Stimulated activated CD8-positive, alpha-beta memory T cell treated with anti-CD3 and anti-CD28 coated beads, Interleukin-4, amount 100 ng/mL, for 24 hours (primary cell): ENCODE data around the gene SDHAF3.
"Not testable (repeated sequence)": the region's sequence is repeated elsewhere in the genome, so short reads cannot be mapped to it uniquely, and the experiment has no call there.

Source experiments
- DNase-seq: peaks from one replicate; pipeline ENCODE4 v3.0.0-alpha.2; 2020; ENCODE audit warnings: low read depth

SDHAF3 gene

DNA sequence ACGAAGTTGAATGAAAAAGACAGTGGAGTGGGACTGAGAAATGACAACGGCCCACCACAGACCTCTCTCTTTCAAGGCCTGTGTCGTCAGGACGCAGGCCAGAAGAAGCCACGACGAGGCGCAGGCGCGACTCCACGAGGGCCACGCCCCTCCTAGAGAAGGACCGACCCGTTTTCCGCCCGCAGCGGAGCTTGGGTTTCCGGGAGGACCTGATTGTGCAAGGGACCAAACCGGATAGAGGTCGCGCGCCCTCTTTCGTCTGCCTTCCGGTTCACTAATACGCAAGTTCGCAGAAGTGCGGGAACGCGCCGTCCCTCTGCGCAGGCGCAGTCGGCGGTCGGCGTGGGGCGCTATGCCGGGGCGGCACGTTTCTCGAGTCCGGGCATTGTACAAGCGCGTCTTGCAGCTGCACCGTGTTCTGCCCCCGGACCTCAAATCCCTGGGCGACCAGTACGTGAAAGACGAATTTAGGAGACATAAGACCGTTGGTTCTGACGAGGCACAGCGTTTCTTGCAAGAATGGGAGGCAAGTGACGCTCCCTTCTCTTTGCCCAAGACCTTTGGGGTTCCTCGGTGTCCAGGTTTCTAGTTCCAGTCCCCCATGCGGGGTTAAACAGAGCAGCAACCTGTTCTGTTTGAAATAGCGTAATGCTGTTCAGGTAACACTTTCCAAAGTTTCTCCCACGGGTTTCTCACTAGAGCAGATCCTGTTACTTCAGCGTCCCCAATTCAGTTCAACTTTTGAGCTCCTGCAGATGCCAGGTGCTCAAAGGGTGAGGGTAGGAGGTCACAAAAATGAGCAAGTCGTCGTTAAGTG is at the start of gene SDHAF3:
TSS of gene SDHAF3 (plus strand) at position 327 of the 817 bp plus-strand sequence. CDS start at position 353, 26 bp downstream.
- peak; percentile 98 for DNase-seq

DNA sequence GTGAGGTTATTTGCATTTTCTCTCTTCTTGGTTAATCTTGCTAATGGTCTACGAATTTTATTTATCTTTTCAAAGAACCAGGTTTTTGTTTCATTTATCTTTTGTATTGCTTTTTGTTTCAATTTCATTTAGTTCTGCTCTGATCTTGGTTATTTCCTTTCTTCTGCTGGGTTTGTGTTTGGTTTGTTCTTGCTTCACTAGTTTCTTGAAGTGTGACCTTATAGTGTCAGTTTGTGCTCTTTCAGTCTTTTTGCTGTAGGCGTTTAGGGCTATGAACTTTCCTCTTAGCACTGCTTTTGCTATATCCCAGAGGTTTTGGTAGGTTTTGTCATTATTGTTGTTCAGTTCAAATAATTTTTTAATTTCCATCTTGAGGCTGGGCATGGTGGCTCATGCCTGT is 45.5 kb upstream of the SDHAF3 start:
- not testable (repeated sequence) for DNase-seq

DNA sequence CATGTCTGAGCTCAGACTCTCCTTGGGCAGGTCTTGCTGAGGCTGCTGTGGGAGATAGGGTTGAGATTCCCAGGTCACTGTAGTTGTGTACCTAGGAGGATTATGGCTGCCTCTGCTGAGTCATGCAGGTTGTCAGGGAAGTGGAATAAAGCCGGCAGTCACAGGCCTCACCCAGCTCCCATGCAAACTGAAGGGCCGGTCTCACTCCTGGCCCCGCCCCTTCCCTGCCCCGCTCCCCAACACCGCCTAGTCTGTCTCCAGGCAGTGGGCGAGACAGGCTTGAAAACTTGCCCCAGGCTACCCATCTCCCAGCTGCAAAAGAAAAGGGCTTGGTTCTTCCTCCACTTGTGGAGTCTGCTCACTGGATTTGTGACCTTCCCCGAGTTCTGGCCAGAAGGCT is 41.6 kb upstream of the SDHAF3 start:
- DNase-seq, result no peak

DNA sequence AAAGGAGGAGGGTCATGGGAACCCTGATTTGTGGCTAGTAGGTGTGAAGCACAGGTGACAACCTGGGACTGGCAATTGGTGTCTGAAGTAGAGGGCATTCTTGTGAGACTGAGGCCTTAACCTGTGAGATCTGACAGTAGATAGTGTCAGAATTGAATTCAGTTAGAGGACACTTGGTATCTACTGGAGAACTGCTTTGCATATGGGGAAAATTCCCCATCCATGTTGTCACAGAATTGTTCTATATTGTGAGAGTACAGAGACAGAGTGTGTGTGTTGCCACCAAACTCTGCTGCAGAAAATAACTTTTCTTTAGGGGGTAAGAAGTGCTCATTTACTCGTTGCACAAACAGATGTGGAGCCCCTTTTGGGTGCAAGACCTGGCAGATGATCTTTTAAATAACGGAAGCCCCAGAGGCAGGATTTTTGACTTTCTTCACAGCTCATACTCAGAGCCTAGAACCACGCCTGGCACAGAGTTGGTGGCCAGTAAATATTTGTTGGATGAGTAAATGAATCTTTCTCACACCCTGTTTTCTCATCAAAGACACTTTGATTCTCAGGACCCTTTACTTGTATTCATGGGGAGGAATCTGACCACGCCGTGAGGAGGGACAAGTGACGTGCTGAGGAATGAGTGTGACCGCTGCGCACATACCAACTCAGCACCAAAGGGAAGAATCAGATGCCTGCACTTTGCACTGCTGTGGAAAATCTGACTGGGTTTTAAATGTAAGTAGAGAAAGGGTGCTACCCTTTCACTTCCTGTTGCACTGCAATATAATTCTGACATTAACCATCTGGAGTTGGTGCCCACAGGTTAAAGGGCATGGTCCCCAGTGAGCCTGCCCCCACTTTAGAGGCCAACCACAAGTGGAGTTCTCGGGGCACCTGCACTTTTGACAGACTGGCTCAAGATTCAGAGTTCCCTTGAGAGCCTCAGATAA is 39.2 kb upstream of the SDHAF3 start:
- no peak for DNase-seq

DNA sequence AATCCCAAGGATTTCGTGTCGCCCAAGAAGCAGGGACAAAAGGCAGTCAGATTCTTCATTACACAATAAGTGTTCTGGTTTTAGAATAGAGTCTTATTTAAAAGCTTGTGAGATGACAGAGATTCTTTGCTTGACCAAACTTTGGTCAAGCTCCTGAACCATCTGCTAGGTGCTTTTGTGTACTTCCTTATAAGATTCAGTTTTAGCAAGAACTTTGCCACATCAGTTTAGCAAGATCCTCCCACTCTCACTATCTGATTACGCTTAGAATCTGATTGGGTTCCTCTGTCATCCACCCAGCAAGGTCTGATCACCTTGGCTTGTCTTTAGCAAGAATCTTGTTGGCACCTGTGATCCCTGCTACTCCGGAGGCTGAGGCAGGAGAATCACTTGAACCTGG is 38.2 kb upstream of the SDHAF3 start:
- DNase-seq, result no peak

DNA sequence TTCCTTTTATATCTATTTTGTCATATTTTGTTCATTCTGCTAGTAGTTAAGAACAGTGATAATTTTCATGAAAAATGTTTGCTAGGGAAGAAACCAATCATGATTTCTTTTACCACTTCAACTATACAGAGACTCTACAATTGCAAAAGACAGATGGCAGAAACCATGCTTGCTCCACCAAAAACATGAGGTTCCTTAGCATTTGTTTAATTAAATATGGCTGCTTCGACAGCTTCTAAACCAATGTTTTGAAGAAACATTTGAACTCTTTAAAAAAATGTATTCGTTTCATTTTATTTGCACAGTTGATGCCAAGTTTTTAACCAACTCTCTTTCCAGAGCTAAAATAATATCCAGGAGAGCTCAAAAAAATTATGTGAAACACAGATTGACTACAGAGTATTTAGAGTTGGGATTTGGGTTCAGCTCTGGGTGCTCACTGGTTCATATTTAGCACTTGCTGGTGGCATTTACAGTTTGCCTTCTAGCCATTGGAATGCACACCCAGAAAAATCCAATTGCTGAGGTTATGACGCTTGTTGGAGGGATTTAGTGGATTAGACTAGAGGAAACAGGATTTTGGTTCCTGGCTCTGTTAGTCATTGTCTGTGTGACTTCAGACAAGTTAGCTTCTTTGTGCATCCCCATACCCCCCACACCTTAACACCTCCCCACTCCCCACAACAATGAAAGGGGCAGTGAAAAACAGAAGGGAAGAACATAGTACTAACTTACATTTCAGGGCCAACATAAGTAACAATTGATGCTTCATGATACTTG is 35.8 kb upstream of the SDHAF3 start:
- DNase-seq, result no peak

DNA sequence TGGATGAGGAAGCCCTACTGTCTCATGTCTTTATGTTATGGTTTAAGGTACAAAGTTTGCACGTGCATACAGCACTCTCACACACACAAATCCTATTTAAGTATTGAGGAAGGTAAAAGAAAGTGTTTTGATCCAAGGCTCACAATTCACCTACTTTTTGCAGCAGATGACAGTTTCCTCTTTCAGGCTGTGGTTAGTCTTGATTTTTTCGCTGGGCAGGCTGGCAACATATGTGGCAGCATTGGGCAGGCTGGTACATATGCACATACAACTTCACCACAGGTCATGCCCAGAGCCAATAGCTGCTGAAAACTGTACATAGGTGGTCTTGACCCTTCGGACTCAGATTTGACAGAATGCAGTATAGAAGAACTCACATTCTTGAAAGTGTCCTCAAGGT is 29.1 kb upstream of the SDHAF3 start:
- no peak for DNase-seq

DNA sequence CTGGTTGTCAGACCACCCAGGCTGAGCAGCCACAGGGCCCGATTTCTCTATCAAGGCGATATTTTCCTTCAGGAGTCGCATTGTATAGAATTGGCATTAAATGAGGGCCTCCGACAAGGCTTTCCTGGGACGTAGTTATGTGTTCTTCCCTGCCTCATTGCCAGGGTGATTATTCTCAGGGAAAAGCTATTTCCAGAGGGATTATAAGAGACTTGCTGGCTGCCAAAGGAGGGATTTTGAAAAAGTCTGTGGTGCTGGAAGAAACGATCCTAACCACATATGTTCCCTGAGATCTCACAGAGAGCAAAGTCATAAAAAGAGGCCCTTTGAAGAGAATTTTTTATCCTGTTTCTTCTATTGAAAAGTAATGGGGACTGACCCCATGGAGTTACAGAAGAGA is 27.7 kb upstream of the SDHAF3 start:
- DNase-seq, result no peak

DNA sequence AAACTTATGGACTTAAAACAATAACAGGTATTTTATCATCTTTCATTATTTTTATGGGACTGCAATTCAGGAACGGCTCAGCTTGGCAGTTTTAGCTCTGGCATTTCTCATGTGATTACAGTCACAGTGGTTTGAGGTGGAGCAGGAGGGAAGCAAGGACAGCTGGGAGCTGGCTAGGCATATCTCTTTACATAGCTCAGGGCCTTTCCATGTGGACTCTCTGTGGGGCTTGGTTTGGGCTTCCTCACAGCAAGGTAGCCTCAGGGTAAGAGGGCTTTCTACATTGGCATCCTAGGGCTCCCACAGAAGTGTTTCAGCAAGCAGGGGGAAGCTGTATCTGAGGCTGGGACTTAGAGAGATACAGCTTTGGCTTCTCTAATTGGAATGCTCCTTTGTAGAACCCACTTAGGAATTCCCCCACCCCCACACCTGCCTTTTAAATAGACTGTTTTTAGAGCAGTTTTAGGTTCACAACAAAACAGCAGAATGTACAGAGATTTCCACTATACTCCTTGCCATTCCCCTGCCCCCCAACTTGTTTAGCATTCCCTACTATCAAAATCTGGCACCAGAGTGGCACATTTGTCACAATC is 26.6 kb upstream of the SDHAF3 start:
- no peak for DNase-seq

DNA sequence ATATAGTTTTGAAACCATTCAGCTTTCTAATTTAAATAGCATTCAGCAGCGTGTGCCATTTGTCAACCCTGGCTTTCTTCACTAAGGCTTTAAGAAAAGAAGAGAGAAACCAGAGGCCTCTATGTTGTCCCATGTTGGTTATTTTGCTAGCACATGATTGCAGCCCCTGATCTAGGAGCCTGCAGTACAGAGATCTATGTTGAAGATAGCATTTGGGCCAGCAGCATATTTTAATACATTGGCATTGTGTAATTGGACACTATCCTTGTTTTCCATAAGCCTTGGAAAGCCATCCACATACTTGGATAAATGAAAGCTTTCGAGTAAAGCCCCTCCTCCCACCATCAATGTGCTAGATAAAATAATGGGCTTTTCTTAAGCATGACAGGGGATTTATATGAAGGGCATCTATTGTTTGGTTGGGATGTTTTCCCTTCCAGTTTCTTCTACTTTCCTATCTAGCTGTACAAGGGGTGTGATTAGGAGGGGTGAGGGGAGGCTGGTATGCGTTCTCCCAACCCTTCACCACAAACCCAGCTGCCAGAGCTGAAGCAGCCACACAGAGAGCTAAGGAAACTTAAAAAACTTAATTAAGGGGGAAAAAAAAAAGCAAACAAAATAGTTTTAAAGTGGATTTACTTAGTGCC is 23.1 kb upstream of the SDHAF3 start:
- no peak for DNase-seq

DNA sequence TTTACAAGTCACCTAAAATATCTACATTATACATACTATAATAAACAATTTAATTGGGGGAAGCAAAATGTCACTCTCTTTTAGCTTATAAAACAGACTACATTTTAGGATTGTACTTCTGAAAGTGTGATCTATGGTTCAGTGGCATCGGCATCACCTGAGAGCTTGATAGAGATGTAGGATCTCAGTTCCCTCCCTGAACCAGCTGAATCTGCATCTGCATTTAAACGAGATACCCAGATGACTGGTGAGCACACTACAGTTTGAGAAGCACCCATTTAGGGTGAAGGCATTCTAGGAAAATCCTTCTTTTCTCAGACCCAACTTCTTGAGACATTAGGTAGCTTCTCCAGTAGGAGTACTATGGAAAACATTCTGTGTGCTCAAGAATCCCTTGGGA is 21.5 kb upstream of the SDHAF3 start:
- no peak for DNase-seq

DNA sequence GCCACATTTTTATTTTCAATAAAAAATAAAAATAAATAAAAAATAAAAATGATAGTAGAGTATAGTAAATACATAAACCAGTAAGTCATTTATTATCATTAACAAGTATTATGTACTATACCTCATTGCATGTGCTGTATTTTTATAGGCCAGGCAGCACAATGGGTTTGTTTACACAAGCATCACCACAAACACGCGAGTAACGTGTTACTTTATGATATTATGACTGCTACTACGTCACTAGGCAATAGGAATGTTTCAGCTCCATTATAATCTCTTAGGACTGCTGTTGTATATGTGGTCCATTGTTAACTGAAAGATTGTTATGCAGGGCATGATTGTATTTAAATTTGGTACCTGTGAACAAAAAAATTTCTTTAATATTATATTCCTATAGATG is 20.8 kb upstream of the SDHAF3 start:
- DNase-seq, result no peak

DNA sequence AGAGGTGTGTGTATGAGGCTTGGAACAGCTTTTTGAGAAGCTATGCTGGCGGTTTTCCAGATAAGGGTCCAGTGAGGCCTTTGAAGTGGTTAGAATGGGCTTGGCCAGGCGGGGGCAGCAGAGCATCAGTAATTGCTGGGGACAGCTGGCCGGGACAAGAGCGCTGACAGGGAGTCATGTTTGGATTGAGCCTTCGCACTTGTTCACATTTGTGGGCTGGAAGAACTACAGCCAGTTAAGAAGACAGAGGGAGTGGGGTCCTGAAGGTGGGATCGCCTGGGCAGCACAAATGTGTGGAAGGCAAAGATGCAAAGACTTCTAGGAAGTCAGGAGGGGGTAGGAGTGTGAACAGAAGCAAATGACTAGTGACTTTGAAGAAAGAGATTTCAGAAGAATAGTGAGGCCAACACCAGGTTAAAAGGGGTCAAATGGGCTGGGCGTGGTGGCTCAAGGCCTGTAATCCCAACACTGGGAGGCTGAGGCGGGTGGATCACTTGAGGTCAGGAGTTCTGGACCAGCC is 12.7 kb upstream of the SDHAF3 start:
- peak; percentile 63 for DNase-seq

DNA sequence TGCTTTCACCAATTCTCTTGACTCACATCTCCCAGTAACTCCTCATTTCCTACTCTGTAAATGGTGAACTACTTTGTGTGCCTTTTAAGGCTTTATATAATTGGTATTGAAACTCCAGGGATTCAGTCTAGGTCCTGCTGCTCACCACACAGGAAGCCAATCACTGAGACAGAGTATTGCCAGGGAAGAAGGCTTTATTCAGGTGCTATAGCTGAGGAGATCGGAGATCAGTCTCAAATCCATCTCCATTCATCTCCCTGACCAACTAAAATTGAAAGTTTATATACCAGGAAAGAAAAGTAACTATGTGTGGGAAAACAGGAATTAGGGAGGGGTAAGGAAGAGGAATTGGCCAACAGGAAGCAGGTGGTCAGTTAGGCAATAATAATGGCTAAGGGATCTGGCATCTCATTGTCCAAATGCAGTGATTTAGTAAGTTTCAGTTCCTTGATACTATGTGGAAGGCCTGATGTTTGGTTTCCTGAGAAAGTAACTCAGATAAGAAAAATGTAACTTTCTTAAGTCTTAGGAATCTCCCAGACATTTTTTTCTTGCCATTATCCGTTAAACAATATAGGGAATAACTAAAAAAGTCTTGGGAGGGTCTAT is 10.2 kb upstream of the SDHAF3 start:
- DNase-seq, result no peak

DNA sequence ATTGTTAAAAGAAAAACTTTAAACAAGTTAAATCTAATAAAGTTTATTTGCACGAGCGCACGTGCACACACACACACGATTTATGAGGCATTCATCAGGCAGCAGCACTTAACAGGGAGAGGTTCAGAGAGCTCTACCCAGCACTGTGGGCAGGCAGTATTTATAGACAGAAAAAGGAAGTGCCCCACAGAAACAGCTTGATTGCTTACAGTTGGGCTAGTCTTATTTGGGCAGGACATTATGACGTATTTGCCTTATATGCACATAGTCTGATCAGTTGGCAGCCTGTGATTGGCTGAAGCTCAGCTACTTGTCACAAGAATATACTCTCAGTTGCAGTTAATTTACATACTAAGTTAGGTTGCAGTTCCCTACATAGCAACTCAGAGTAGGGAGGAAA is 1.2 kb upstream of the SDHAF3 start:
- DNase-seq, result no peak

DNA sequence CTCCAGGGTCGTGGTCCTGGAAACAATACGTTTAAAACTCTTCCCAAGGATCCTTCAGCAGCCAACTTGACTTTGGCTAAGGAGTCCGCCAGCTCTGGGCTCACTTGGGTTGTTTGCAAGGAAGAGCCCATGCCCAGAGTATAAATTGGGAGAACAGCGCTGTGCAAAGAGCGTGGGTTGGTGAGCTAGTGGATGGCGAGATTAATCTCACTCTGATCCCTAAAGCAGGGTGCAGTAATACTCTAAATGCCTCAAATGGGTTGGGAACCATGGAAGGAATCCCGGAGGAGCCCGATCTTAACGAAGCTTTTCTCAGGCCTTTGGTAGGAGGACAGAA is 495 bp upstream of the SDHAF3 start:
- no peak for DNase-seq

DNA sequence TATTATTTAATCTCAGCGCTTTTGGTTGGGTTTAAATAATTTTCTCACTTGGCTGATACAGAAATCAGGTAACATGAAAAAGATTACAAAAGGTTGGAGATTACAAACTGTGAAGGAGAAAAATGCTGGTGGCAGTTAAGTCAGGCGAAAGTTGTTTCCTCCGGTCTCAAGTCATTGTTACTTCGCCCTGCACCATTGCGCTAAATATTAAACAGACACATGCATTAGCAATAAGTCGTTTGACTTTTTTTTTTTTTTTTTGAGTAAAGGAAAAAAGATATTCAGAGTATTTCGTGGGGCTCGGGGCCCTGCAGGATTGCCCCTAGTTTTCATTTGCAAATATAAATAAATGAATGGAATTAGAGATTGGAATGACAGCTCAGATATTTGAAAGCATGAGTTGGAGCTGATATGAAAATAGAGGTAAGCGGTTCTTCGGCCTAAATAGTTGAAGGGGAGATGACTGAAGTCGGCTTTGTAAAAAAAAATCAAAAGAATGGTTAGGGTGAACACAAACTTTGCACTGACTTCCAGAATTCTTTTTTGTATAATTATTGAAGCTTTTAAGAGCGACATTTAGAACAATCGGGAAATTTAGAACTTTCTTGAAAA is 914 bp downstream of the SDHAF3 start:
- DNase-seq, result no peak

DNA sequence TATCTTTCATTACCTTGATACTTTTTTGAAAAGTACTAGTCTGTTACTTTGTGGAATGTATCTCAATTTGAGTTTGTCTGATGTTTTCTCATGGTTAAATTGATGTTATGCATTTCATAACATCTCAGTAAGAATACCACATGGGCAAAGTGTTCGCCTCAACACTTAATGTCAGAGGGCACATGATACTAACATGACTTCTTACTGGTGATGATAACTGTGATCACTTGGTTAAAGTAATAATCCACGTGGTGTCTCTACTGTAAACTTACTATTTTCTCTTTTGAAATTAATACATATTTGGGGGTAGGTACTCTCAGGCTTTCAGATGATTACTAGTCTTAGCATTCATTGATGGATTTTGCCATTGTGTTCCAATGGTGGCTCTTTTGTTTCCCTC is 2.2 kb downstream of the SDHAF3 start:
- DNase-seq, result no peak

DNA sequence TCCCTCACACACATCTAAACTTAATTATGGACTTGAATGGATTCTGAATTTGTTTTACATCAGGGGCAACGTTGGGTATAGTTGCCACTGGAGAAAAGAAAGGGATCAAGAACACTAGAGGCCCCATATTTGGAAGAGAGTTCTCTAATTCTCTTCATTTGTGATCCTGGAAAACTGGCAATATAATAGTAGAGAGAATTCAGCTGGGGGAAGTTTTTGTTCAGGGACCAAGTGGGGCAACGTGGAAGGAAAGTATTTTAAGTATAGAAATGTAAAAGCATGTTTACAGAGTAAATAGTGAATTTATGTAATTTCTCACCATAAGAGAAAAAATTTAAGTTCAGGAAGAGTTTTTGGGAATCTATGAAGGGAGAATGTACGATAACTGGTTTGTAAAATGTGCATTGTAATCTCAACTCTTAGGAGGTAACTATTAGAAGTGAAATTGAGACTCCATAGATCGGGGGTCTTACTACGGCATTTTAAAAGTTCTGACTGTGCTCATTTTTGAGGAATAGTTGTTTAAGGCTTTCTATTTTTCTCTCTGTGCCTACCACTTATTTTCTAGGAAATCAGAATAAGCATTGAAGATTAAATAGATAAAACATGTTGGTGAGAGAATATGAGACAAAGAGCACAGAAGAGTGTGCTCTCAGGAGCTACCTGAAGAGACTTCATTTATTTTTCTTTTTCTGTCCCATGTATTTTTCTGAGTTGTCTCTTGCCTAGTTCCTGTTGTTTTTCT is 3.4 kb downstream of the SDHAF3 start:
- no peak for DNase-seq

DNA sequence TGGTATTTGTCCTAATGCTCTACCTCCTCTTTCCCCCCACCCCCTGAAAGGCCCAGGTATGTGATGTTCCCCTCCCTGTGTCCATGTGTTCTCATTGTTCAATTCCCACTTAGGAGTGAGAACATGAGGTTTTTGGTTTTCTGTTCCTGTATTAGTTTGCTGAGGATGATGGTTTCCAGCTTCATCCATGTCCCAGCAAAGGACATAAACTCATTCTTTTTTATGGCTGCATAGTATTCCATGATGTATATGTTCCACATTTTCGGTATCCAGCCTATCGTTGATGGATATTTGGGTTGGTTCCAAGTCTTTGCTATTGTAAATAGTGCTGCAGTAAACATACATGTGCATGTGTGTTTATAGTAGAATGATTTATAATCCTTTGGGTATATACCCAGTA is 5.6 kb downstream of the SDHAF3 start:
- DNase-seq, result not testable (repeated sequence)
